CD14-positive monocyte (primary cell): ENCODE measurements around the gene CCDC54. TPM values are rescaled to one million over a fixed set of nuclear protein-coding genes. Genes with fewer than 3 reads are reported as not detected.

ENCODE experiments used
- DNase-seq, 3 donors: peaks; one replicate each; pipeline ENCODE4 v3.0.0-alpha.2; 2011 to 2022
- H2AFZ ChIP-seq: 2 replicates; pipeline ENCODE4 v1.6.0; 2012; ENCODE audit warnings: mild to moderate bottlenecking, low read depth, low read length, inconsistent platforms; ENCODE audit not compliant: insufficient read depth, poor library complexity, severe bottlenecking
- H3K27ac ChIP-seq, 2 donors: 1 replicate in 1 of 2; 2 replicates in 1 of 2; pipeline ENCODE4 v1.5.1; 2012 to 2013; ENCODE audit warnings: low read length in 2 of 2, control low read depth in 1 of 2, inconsistent platforms in 1 of 2, low read depth in 1 of 2, mild to moderate bottlenecking in 1 of 2
- H3K27me3 ChIP-seq, 2 donors: one replicate each; pipeline versions ENCODE4 v1.6.0 to v1.6.1; 2011 to 2013; ENCODE audit warnings: low read length in 2 of 2; ENCODE audit not compliant: control insufficient read depth in 2 of 2, insufficient read depth in 2 of 2
- H3K36me3 ChIP-seq, 2 donors: replicated peaks in 1 of 2; 1 replicate in 1 of 2; 2 replicates in 1 of 2; pipeline versions ENCODE4 v1.5.1 to v1.6.1; 2012 to 2013; ENCODE audit warnings: low read length in 2 of 2, control low read depth in 1 of 2, inconsistent platforms in 1 of 2, mild to moderate bottlenecking in 1 of 2; ENCODE audit not compliant: insufficient read depth in 2 of 2, control insufficient read depth in 1 of 2
- H3K4me1 ChIP-seq, 2 donors: 1 replicate in 1 of 2; 2 replicates in 1 of 2; pipeline versions ENCODE4 v1.5.1 to v1.6.1; 2012 to 2013; ENCODE audit warnings: low read length in 2 of 2, control low read depth in 1 of 2, inconsistent platforms in 1 of 2, mild to moderate bottlenecking in 1 of 2, moderate library complexity in 1 of 2; ENCODE audit not compliant: insufficient read depth in 2 of 2, control insufficient read depth in 1 of 2
- H3K4me2 ChIP-seq: replicated peaks from 2 replicates; pipeline ENCODE3; 2012; ENCODE audit warnings: low read length, moderate library complexity, mild to moderate bottlenecking; ENCODE audit not compliant: poor library complexity, severe bottlenecking; ENCODE audit errors: extremely low read depth
- H3K4me3 ChIP-seq, 3 experiments: fragments of 200-600 bp in 1 of 3; sonication (generic) in 1 of 3; replicated peaks in 1 of 3; 1 replicate in 2 of 3; 2 replicates in 1 of 3; pipeline ENCODE4 v1.5.1; 2011 to 2013; ENCODE audit warnings: low read length in 3 of 3, mild to moderate bottlenecking in 3 of 3, control low read depth in 2 of 3, low read depth in 2 of 3, inconsistent platforms in 1 of 3, moderate library complexity in 1 of 3
- H3K79me2 ChIP-seq: 2 replicates; pipeline ENCODE4 v1.6.0; 2012; ENCODE audit warnings: mild to moderate bottlenecking, control low read depth, inconsistent platforms, low read length, moderate library complexity; ENCODE audit not compliant: insufficient read depth
- H3K9ac ChIP-seq: 2 replicates; pipeline ENCODE4 v1.6.0; 2017; ENCODE audit warnings: low read length, mild to moderate bottlenecking; ENCODE audit not compliant: insufficient read depth, poor library complexity, severe bottlenecking
- H3K9me3 ChIP-seq, 2 donors: replicated peaks in 1 of 2; 1 replicate in 1 of 2; 2 replicates in 1 of 2; pipeline versions ENCODE4 v1.5.1 to v1.6.1; 2012 to 2013; ENCODE audit warnings: low read length in 2 of 2, control low read depth in 1 of 2; ENCODE audit not compliant: control insufficient read depth in 1 of 2, insufficient read depth in 1 of 2
- H4K20me1 ChIP-seq: 2 replicates; pipeline ENCODE4 v1.6.0; 2012; ENCODE audit warnings: mild to moderate bottlenecking, low read length, control low read depth, moderate library complexity; ENCODE audit not compliant: insufficient read depth
- H3K27ac Mint-ChIP-seq, 7 donors: one replicate each; pipeline ENCODE4 v1.8.0; 2020; ENCODE audit warnings: mild to moderate bottlenecking in 7 of 7, mixed read lengths in 7 of 7, moderate library complexity in 6 of 7, inconsistent platforms in 2 of 7
- H3K27me3 Mint-ChIP-seq, 3 donors: one replicate each; pipeline ENCODE4 v1.8.0; 2021 to 2022; ENCODE audit warnings: low read depth in 3 of 3, mild to moderate bottlenecking in 3 of 3, mixed read lengths in 3 of 3, moderate library complexity in 3 of 3, inconsistent platforms in 1 of 3
- H3K36me3 Mint-ChIP-seq, 2 donors: one replicate each; pipeline ENCODE4 v1.8.0; 2020; ENCODE audit warnings: mixed read lengths in 2 of 2, inconsistent platforms in 1 of 2, mild to moderate bottlenecking in 1 of 2
- H3K4me1 Mint-ChIP-seq: one replicate; pipeline ENCODE4 v1.8.0; 2020; ENCODE audit warnings: mild to moderate bottlenecking, mixed read lengths
- H3K4me3 Mint-ChIP-seq, 2 donors: one replicate each; pipeline ENCODE4 v1.8.0; 2020; ENCODE audit warnings: mild to moderate bottlenecking in 2 of 2, mixed read lengths in 2 of 2, moderate library complexity in 1 of 2
- H3K9me3 Mint-ChIP-seq, 7 donors: one replicate each; pipeline ENCODE4 v1.8.0; 2020 to 2022; ENCODE audit warnings: mixed read lengths in 7 of 7, mild to moderate bottlenecking in 6 of 7, moderate library complexity in 6 of 7, inconsistent platforms in 2 of 7
- WGBS: methylation state at CpG from one replicate; pipeline ENCODE4 v1.1.5; 2013; ENCODE audit warnings: missing lambda C conversion rate; ENCODE audit not compliant: insufficient coverage; 5-methylcytosine and 5-hydroxymethylcytosine counted together
- intact Hi-C, 2 donors: fragments of 100-400 bp; cut with micrococcal nuclease; formaldehyde crosslinking; loops; one replicate each; pipeline versions ENCODE4 v1.15.0 to v1.15.1; 2023
- polyA plus RNA-seq, 3 donors: library from polyadenylated mRNA; depleted of rRNA in 1 of 3; unstranded in 2 of 3; stranded (reverse) in 1 of 3; fragments of 300-500 nt in 2 of 3; fragments of >200 nt in 1 of 3; fragmentation: Illumina TruSeq in 2 of 3; gene quantifications; 1 replicate in 2 of 3; 2 replicates in 1 of 3; pipeline ENCODE4 v1.2.3, GENCODE V29; 2012 to 2021
- TF ChIP-seq, protein P1 (sequence below): fragments of 200-600 bp; IDR thresholded peaks from one replicate; pipeline ENCODE4 v1.8.0; 2022; ENCODE audit warnings: antibody characterized with exemption, mild to moderate bottlenecking

Gene CCDC54
- polyA plus RNA-seq, 3 donors = not detected

DNA sequence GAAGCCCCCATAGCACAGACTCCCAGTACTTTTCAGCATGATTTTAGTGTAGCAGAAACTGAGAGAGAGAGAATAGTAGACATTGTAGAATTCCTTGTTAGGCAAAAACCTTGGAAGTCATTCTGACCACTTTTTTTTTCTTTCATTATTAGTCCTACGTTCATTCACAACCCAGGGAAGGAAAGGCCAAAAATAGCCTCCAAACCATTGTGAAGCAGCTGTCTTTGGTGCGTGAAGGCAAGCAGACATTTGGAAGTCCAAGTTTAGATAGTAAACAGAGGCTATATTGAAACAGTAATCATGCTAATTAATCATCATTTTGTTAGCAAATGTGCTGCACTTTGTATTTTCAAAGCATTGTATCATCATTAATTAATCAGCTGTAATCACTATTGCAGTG is 34.5 kb downstream of the CCDC54 start:
- intact Hi-C loops = no loop called here
- DNase-seq = no peak
- no peak overlapping the region for H3K27ac Mint-ChIP-seq

DNA sequence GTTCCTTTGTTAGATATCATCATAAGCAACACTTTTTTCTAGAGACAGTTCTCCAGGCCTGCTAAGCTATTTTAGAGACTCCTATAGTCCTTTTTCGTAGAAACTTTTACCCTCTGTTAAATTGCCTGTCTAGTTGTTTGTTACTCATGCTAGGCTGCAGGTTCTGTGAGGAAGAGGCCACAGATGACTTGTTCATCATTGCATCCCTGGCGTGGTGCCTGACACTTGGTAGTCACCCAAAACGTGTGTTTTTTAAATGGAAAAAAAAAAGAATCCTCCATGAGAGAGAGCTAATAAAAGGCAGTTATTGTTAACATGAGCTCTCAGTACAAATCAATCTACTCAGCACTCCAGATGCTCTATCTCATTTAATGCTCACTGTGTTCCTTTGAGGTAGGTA is 35.1 kb downstream of the CCDC54 start:
- intact Hi-C loops = no loop called here
- Histone ChIP-seq H3K27me3 (no peaks in the 10 kb centered on the region), H3K36me3 (no peaks in the 10 kb centered on the region), H3K79me2 (no peaks in the 10 kb centered on the region), H3K4me2 (no peak overlapping the region), H2AFZ (no peak overlapping the region), H3K4me1 (no peaks in the 10 kb centered on the region), H3K27ac (no peak overlapping the region), H4K20me1 (no peaks in the 10 kb centered on the region), H3K9me3 (peaks cover 7 to 17% of the 10 kb centered on the region in 2 donors), H3K9ac (no peak overlapping the region), H3K4me3 (no peak overlapping the region)
- H3K27ac Mint-ChIP-seq = no peak overlapping the region
- no peak overlapping the region for H3K4me3 Mint-ChIP-seq
- TF ChIP-seq, protein P1, sequence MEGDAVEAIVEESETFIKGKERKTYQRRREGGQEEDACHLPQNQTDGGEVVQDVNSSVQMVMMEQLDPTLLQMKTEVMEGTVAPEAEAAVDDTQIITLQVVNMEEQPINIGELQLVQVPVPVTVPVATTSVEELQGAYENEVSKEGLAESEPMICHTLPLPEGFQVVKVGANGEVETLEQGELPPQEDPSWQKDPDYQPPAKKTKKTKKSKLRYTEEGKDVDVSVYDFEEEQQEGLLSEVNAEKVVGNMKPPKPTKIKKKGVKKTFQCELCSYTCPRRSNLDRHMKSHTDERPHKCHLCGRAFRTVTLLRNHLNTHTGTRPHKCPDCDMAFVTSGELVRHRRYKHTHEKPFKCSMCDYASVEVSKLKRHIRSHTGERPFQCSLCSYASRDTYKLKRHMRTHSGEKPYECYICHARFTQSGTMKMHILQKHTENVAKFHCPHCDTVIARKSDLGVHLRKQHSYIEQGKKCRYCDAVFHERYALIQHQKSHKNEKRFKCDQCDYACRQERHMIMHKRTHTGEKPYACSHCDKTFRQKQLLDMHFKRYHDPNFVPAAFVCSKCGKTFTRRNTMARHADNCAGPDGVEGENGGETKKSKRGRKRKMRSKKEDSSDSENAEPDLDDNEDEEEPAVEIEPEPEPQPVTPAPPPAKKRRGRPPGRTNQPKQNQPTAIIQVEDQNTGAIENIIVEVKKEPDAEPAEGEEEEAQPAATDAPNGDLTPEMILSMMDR = no peak
- no peak for DNase-seq
- H3K4me1 Mint-ChIP-seq = no peaks in the 10 kb centered on the region
- no peaks in the 10 kb centered on the region for H3K27me3 Mint-ChIP-seq
- peaks cover 9 to 23% (median 17%) of the 10 kb centered on the region in 7 donors for H3K9me3 Mint-ChIP-seq
- no peaks in the 10 kb centered on the region for H3K36me3 Mint-ChIP-seq
- WGBS = 100% methylated on average over 1 of the region's 3 CpGs

More for the DNA sequence above, 34.5 kb downstream of the CCDC54 start:
- H3K36me3 Mint-ChIP-seq = no peaks in the 10 kb centered on the region
- Histone ChIP-seq H3K27me3 (no peaks in the 10 kb centered on the region), H3K4me1 (no peaks in the 10 kb centered on the region), H3K79me2 (no peaks in the 10 kb centered on the region), H2AFZ (no peak overlapping the region), H3K4me2 (no peak overlapping the region), H3K27ac (no peak overlapping the region), H4K20me1 (no peaks in the 10 kb centered on the region), H3K4me3 (no peak overlapping the region), H3K36me3 (no peaks in the 10 kb centered on the region), H3K9me3 (peaks cover 7 to 17% of the 10 kb centered on the region in 2 donors), H3K9ac (no peak overlapping the region)
- peaks cover 9 to 23% (median 17%) of the 10 kb centered on the region in 7 donors for H3K9me3 Mint-ChIP-seq
- no CpG with 5 or more reads among the region's 2 CpGs for WGBS
- H3K4me3 Mint-ChIP-seq = no peak overlapping the region
- no peaks in the 10 kb centered on the region for H3K4me1 Mint-ChIP-seq
- H3K27me3 Mint-ChIP-seq = no peaks in the 10 kb centered on the region
- TF ChIP-seq, protein P1 = no peak
